Fibroblast of lung (primary cell): ENCODE measurements around the gene EWSR1. TPM values are rescaled to one million over a fixed set of nuclear protein-coding genes. Genes with fewer than 3 reads are reported as not detected.

Source experiments
- DNase-seq, 2 donors: peaks; one replicate each; pipeline versions ENCODE4 v3.0.0 to v3.0.0-alpha.2; 2010; ENCODE audit warnings: low read depth in 2 of 2
- H2AFZ ChIP-seq: 2 replicates; pipeline ENCODE4 v1.5.1; 2012; ENCODE audit warnings: low read length, control low read depth, inconsistent platforms
- H3K27ac ChIP-seq: 2 replicates; pipeline ENCODE4 v1.5.1; 2011; ENCODE audit warnings: low read length, control low read depth; ENCODE audit not compliant: insufficient read depth
- H3K27me3 ChIP-seq: 2 replicates; pipeline ENCODE4 v1.5.1; 2011; ENCODE audit warnings: mild to moderate bottlenecking, low read length; ENCODE audit not compliant: control insufficient read depth, insufficient read depth
- H3K36me3 ChIP-seq: 2 replicates; pipeline ENCODE4 v1.5.1; 2011; ENCODE audit warnings: low read length; ENCODE audit not compliant: control insufficient read depth, insufficient read depth
- H3K4me1 ChIP-seq: 2 replicates; pipeline ENCODE4 v1.5.1; 2011; ENCODE audit warnings: low read length; ENCODE audit not compliant: control insufficient read depth, insufficient read depth; ENCODE audit errors: extremely low read depth
- H3K4me2 ChIP-seq: 2 replicates; pipeline ENCODE4 v1.5.1; 2011; ENCODE audit warnings: low read length, control low read depth; ENCODE audit not compliant: insufficient read depth; ENCODE audit errors: extremely low read depth
- H3K4me3 ChIP-seq, 4 experiments: fragments of 200-600 bp in 1 of 4; sonication (generic) in 1 of 4; replicated peaks in 1 of 4; 2 replicates each; pipeline ENCODE4 v1.5.1; 2011 to 2016; ENCODE audit warnings: low read length in 4 of 4, low read depth in 3 of 4, mild to moderate bottlenecking in 3 of 4, control low read depth in 2 of 4, inconsistent platforms in 1 of 4, mixed read lengths in 1 of 4; ENCODE audit not compliant: insufficient read depth in 1 of 4; ENCODE audit errors: control extremely low read depth in 1 of 4
- H3K79me2 ChIP-seq: 2 replicates; pipeline ENCODE4 v1.5.1; 2012; ENCODE audit warnings: mild to moderate bottlenecking, low read length, inconsistent platforms; ENCODE audit not compliant: control insufficient read depth, insufficient read depth
- H3K9ac ChIP-seq: 2 replicates; pipeline ENCODE4 v1.5.1; 2011; ENCODE audit warnings: mild to moderate bottlenecking, low read length, control low read depth; ENCODE audit not compliant: insufficient read depth
- H3K9me3 ChIP-seq: 2 replicates; pipeline ENCODE4 v1.5.1; 2012; ENCODE audit warnings: low read depth, low read length; ENCODE audit not compliant: control insufficient read depth, insufficient read depth
- H4K20me1 ChIP-seq: 2 replicates; pipeline ENCODE4 v1.5.1; 2011; ENCODE audit warnings: low read length; ENCODE audit not compliant: control insufficient read depth, insufficient read depth; ENCODE audit errors: extremely low read depth
- EZH2 ChIP-seq: IDR thresholded peaks from 2 replicates; pipeline ENCODE4 v1.5.1; 2012; ENCODE audit warnings: low read length, control low read depth, mild to moderate bottlenecking; ENCODE audit errors: missing control alignments
- polyA plus RNA-seq, 2 donors: library from polyadenylated mRNA; depleted of rRNA in 1 of 2; stranded (reverse) in 1 of 2; unstranded in 1 of 2; fragments of >200 nt; gene quantifications; 2 replicates each; pipeline ENCODE4 v1.2.1, GENCODE V29; 2011 to 2012; ENCODE audit warnings: missing spikeins in 1 of 2
- total RNA-seq: library from RNA; depleted of rRNA; stranded (reverse); fragments of >200 nt; gene quantifications from 2 replicates; pipeline ENCODE4 v1.2.1, GENCODE V29; 2014
- TF ChIP-seq, protein P1 (sequence below), 2 donors: IDR thresholded peaks in 1 of 2; conservative IDR thresholded peaks in 1 of 2; 1 replicate in 1 of 2; 2 replicates in 1 of 2; pipeline ENCODE4 v1.5.1; 2011 to 2012; ENCODE audit warnings: low read length in 2 of 2, control low read depth in 1 of 2, inconsistent platforms in 1 of 2, low read depth in 1 of 2, mild to moderate bottlenecking in 1 of 2

EWSR1 gene
- total and polyA plus RNA-seq, 2 donors (not counting 1 experiment from before 2014, with no cell fraction given) = 150 to 172 TPM

DNA sequence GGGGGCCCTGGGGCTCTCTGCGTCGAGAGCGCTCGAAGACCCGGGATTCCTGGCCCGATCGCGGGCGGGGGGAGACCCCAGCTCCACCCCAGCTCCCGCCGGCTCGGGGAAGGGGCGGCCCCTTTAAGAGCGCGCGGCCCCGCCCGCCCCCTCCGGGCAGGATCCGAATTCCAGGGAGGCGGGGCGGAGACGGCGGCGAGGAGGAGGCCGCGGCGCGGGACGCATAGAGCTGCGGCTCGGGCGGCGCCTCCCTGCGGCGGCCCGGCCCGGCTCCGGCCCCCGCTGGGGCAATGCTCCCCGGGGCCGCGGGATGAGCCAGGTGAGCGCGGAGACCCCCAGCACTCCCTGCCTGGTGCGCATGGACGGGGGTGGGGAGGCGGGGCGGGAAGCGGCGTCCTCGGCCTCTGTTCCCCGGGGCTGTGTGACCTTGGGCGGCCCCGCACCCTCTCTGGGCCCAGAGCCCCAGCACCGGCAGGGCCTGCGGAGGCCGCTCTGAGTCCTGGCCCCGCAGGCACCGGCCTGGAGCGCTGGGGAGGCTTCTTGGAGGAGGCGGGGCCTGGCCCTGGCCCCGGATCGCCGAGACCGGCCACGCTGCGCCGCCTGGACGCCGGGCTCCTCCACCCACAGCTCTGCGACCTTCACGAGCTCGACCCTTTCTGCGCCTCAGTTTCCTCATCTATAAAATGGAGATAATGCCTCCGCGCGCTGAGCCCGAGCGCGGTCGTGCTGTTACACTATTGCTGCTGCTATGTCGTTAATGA lies 38.9 kb downstream of the EWSR1 start:
- no peak for TF ChIP-seq EZH2
- TF ChIP-seq, protein P1, sequence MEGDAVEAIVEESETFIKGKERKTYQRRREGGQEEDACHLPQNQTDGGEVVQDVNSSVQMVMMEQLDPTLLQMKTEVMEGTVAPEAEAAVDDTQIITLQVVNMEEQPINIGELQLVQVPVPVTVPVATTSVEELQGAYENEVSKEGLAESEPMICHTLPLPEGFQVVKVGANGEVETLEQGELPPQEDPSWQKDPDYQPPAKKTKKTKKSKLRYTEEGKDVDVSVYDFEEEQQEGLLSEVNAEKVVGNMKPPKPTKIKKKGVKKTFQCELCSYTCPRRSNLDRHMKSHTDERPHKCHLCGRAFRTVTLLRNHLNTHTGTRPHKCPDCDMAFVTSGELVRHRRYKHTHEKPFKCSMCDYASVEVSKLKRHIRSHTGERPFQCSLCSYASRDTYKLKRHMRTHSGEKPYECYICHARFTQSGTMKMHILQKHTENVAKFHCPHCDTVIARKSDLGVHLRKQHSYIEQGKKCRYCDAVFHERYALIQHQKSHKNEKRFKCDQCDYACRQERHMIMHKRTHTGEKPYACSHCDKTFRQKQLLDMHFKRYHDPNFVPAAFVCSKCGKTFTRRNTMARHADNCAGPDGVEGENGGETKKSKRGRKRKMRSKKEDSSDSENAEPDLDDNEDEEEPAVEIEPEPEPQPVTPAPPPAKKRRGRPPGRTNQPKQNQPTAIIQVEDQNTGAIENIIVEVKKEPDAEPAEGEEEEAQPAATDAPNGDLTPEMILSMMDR (conservative IDR thresholded peaks at IDR 0.05 in 1 of 2, IDR thresholded peaks at IDR 0.05 in 1 of 2; ENCODE audit: low read depth in 1 of 2, low read length in 2 of 2) = no peak
- H3K9me3 ChIP-seq = no peaks in the 10 kb centered on the region
- peak overlapping the region; percentile 71 for H3K4me2 ChIP-seq
- no peaks in the 10 kb centered on the region for H3K27me3 ChIP-seq
- H3K9ac ChIP-seq = peak overlapping the region; percentile 72
- peaks cover 14% of the 10 kb centered on the region for H3K79me2 ChIP-seq
- peak overlapping the region; percentile 54 to 89 (median 79) for H3K4me3 ChIP-seq
- H3K27ac ChIP-seq = peak overlapping the region; percentile 40
- H2AFZ ChIP-seq = peak overlapping the region; percentile 97
- peak; percentile 70 for DNase-seq
- H4K20me1 ChIP-seq = no peaks in the 10 kb centered on the region
- peaks cover 17% of the 10 kb centered on the region for H3K4me1 ChIP-seq
- peaks cover 4% of the 10 kb centered on the region for H3K36me3 ChIP-seq

DNA sequence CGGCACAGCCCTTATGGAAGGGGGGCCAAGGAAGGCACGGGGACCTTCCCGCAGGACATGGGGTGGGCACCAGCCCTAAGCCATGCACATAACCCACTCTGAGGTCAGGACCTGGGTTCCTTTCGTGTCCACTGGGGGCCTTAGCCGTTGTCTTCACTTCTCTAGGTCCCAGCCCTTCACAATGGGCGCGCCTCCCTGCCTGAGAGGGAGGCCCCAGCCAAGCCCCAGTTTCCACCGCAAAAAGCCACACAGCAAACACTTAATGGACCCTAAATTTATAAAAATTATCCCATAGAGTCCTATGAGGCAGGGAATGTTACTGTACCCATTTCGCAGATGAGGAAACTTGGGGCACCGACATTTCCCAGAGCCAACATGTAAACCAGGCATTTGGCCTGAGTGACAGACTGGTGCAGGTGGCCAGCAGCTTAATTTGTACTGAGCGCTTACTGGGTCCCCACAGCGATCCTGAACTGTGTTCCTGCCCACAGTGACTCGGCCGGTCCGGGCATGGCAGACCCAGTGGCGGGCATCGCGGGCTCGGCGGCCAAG lies 39.6 kb downstream of the EWSR1 start:
- Histone ChIP-seq H3K9ac (peak overlapping the region; percentile 67), H3K27ac (peak overlapping the region; percentile 40), H3K36me3 (peaks cover 8% of the 10 kb centered on the region), H2AFZ (no peak overlapping the region), H3K27me3 (no peaks in the 10 kb centered on the region), H3K4me1 (peaks cover 17% of the 10 kb centered on the region), H3K9me3 (no peaks in the 10 kb centered on the region), H3K4me2 (peak overlapping the region; percentile 60), H3K79me2 (peaks cover 14% of the 10 kb centered on the region), H3K4me3 (peak overlapping the region; percentile 54 to 89 (median 78)), H4K20me1 (no peaks in the 10 kb centered on the region)
- TF ChIP-seq, protein P1 (conservative IDR thresholded peaks at IDR 0.05 in 1 of 2, IDR thresholded peaks at IDR 0.05 in 1 of 2; ENCODE audit: low read depth in 1 of 2, low read length in 2 of 2) = no peak
- TF ChIP-seq EZH2 = no peak
- peak in 1 of 2 donors; percentile 15 for DNase-seq

DNA sequence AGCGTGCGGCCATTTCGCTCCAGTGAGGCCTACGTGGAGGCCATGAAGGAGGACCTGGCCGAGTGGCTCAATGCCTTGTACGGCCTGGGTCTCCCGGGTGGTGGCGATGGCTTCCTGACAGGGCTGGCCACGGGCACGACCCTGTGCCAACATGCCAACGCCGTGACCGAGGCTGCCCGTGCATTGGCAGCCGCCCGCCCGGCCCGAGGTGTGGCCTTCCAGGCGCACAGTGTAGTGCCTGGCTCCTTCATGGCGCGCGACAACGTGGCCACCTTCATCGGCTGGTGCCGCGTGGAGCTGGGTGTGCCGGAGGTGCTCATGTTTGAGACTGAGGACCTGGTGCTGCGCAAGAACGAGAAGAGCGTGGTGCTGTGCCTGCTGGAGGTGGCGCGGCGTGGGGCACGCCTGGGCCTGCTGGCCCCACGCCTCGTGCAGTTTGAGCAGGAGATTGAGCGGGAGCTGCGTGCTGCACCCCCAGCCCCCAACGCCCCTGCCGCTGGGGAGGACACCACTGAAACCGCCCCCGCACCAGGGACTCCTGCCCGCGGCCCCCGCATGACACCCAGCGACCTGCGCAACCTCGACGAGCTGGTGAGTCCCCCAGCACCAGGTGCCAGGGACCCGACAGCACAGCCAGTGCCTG lies 40.2 kb downstream of the EWSR1 start:
- Histone ChIP-seq H3K36me3 (peaks cover 8% of the 10 kb centered on the region), H4K20me1 (no peaks in the 10 kb centered on the region), H3K4me1 (peaks cover 17% of the 10 kb centered on the region), H2AFZ (no peak overlapping the region), H3K27me3 (no peaks in the 10 kb centered on the region), H3K9ac (no peak overlapping the region), H3K79me2 (peaks cover 14% of the 10 kb centered on the region), H3K4me2 (peak overlapping the region; percentile 61), H3K27ac (peak overlapping the region; percentile 60), H3K4me3 (peak overlapping the region in 1 of 4 experiments; percentile 89), H3K9me3 (no peaks in the 10 kb centered on the region)
- no peak for TF ChIP-seq EZH2
- TF ChIP-seq, protein P1 (conservative IDR thresholded peaks at IDR 0.05 in 1 of 2, IDR thresholded peaks at IDR 0.05 in 1 of 2; ENCODE audit: low read depth in 1 of 2, low read length in 2 of 2) = no peak
- no peak for DNase-seq
